ENCODE results near the gene CLCN4.

The CLCN4 gene

DNA sequence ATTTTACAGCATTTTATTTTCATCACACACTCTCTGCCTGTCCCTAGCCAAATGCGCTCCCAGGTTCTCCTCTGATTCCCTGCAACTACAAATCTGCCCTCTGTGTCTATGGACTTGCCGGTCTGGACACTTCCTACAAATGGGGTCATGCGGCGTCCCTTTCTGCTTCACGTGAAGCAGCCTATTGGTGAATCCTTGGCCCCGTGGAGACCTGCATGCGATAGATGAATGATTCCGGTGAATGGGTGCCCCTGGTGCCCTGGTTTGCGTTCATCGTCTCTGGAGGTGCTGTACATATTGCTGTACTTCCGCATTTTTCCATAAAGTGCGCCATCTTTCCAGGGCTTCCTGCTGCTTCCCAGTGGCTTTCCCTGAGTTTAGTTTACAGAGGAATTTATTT, 27.5 kb upstream of the CLCN4 start:
- Histone ChIP-seq H3K27me3 (ENCODE audit: insufficient read depth, low read length) (no peaks in the 10 kb centered on the region), H3K4me3 (ENCODE audit: low read depth, low read length, poor library complexity, severe bottlenecking) (no peak overlapping the region), H2AFZ (ENCODE audit: low read length) (no peak overlapping the region), H3K4me1 (ENCODE audit: insufficient read depth, low read length, severe bottlenecking) (no peaks in the 10 kb centered on the region), H3K4me2 (ENCODE audit: low read length) (no peak overlapping the region), H3K27ac (ENCODE audit: low read depth, low read length, poor library complexity, severe bottlenecking) (no peak overlapping the region), H3K9ac (ENCODE audit: low read length) (no peak overlapping the region), H3F3A (ENCODE audit: insufficient read depth, low read length) (no peaks in the 10 kb centered on the region), H3K79me2 (ENCODE audit: insufficient read depth, low read length) (no peaks in the 10 kb centered on the region), H3K36me3 (ENCODE audit: insufficient read depth, low read length) (peaks cover 10% of the 10 kb centered on the region; the same call in 1 of the 2 replicates), H3K9me3 (ENCODE audit: low read length) (no peaks in the 10 kb centered on the region), H4K20me1 (ENCODE audit: insufficient read depth, low read length) (no peaks in the 10 kb centered on the region), H3K9me2 (ENCODE audit: low read depth, low read length) (no peaks in the 10 kb centered on the region)
- TF ChIP-seq, protein P1, sequence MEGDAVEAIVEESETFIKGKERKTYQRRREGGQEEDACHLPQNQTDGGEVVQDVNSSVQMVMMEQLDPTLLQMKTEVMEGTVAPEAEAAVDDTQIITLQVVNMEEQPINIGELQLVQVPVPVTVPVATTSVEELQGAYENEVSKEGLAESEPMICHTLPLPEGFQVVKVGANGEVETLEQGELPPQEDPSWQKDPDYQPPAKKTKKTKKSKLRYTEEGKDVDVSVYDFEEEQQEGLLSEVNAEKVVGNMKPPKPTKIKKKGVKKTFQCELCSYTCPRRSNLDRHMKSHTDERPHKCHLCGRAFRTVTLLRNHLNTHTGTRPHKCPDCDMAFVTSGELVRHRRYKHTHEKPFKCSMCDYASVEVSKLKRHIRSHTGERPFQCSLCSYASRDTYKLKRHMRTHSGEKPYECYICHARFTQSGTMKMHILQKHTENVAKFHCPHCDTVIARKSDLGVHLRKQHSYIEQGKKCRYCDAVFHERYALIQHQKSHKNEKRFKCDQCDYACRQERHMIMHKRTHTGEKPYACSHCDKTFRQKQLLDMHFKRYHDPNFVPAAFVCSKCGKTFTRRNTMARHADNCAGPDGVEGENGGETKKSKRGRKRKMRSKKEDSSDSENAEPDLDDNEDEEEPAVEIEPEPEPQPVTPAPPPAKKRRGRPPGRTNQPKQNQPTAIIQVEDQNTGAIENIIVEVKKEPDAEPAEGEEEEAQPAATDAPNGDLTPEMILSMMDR (IDR thresholded peaks at IDR 0.05; ENCODE audit: low read length) = no peak
- TF ChIP-seq EZH2 (IDR thresholded peaks at IDR 0.05; ENCODE audit: borderline replicate concordance, low read length) = no peak

DNA sequence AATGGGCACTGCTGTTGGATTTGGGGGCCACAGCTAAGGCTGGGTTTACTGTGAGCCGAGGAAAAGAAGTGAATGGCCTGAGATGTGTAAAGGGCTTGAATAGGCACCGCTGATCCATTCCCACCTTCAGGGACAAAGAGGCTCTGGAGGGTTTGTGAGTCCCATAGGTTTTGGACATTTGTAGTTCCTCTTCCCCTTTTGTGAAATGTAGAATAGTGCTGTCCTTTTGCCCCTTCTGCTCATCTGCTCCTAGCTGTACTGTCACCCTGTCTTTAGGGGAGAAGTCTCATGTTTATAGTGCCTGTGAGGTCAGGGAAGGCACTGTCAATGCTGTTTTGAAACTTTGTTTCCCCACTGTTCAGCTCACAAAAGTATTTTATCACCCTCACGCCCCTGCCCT, 26.4 kb upstream of the CLCN4 start:
- no peak overlapping the region for H3K4me3 ChIP-seq (ENCODE audit: low read depth, low read length, poor library complexity, severe bottlenecking)

DNA sequence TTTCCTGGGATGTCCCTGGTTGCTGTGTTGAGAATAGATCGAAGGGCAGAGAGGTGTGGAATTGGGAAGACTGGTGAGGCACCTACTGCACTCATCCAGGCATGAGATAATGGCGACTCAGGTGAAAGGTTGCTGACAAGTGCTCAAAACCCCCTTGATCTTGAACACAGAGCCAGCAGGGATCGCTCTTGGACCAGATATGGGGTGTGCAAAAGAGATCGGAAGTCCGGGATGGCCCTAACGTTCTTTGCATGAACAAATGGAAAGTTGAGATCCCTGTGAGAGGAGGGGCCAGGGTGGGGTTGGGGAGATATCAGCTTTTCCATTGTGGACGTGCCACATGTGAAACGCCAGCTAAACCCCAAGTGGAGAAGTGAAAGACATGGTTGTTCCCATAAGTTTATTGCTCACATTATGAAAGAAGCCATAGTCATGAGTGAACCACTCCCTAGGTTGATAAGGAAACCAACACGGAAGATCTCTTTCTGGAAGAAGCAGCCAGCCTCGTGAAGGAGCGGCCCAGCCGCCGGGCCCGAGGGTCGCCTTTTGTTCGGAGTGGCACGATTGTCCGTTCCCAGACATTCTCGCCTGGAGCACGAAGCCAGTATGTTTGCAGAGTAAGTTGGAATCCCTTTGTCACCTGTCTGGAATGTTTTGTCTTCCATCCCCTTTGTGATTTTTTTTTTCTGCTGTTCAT, 22.6 kb upstream of the CLCN4 start:
- peaks cover 11% of the 10 kb centered on the region for H3K4me1 ChIP-seq (ENCODE audit: insufficient read depth, low read length, severe bottlenecking)
- H3K27ac ChIP-seq (ENCODE audit: low read depth, low read length, poor library complexity, severe bottlenecking) = no peak overlapping the region
- no peak overlapping the region for H2AFZ ChIP-seq (ENCODE audit: low read length)
- no peaks in the 10 kb centered on the region for H3K79me2 ChIP-seq (ENCODE audit: insufficient read depth, low read length)
- no peak for TF ChIP-seq EZH2 (IDR thresholded peaks at IDR 0.05; ENCODE audit: borderline replicate concordance, low read length)
- TF ChIP-seq, protein P1 (IDR thresholded peaks at IDR 0.05; ENCODE audit: low read length) = no peak
- H3F3A ChIP-seq (ENCODE audit: insufficient read depth, low read length) = no peaks in the 10 kb centered on the region
- H3K9me2 ChIP-seq (ENCODE audit: low read depth, low read length) = no peaks in the 10 kb centered on the region
- no peak overlapping the region for H3K9ac ChIP-seq (ENCODE audit: low read length)
- H3K27me3 ChIP-seq (ENCODE audit: insufficient read depth, low read length) = no peaks in the 10 kb centered on the region
- H3K36me3 ChIP-seq (ENCODE audit: insufficient read depth, low read length) = 0 out of 2 replicates have a peak, but pooled peaks cover 3% of the 10 kb centered on the region
- no peak overlapping the region for H3K4me3 ChIP-seq (ENCODE audit: low read depth, low read length, poor library complexity, severe bottlenecking)
- no peaks in the 10 kb centered on the region for H4K20me1 ChIP-seq (ENCODE audit: insufficient read depth, low read length)
- no peaks in the 10 kb centered on the region for H3K9me3 ChIP-seq (ENCODE audit: low read length)
- H3K4me2 ChIP-seq (ENCODE audit: low read length) = no peak overlapping the region

More for the DNA sequence above, 26.4 kb upstream of the CLCN4 start:
- H3K4me1 ChIP-seq (ENCODE audit: insufficient read depth, low read length, severe bottlenecking) = peaks cover under 1% of the 10 kb centered on the region
- no peaks in the 10 kb centered on the region for H3K27me3 ChIP-seq (ENCODE audit: insufficient read depth, low read length)
- no peaks in the 10 kb centered on the region for H3K9me3 ChIP-seq (ENCODE audit: low read length)
- H3K4me2 ChIP-seq (ENCODE audit: low read length) = no peak overlapping the region
- peaks cover 7% of the 10 kb centered on the region; the same call in 1 of the 2 replicates for H3K36me3 ChIP-seq (ENCODE audit: insufficient read depth, low read length)
- H3F3A ChIP-seq (ENCODE audit: insufficient read depth, low read length) = no peaks in the 10 kb centered on the region
- H3K79me2 ChIP-seq (ENCODE audit: insufficient read depth, low read length) = no peaks in the 10 kb centered on the region
- no peaks in the 10 kb centered on the region for H4K20me1 ChIP-seq (ENCODE audit: insufficient read depth, low read length)
- no peak overlapping the region for H3K27ac ChIP-seq (ENCODE audit: low read depth, low read length, poor library complexity, severe bottlenecking)
- TF ChIP-seq, protein P1 (IDR thresholded peaks at IDR 0.05; ENCODE audit: low read length) = no peak
- TF ChIP-seq EZH2 (IDR thresholded peaks at IDR 0.05; ENCODE audit: borderline replicate concordance, low read length) = no peak
- H2AFZ ChIP-seq (ENCODE audit: low read length) = no peak overlapping the region
- H3K9ac ChIP-seq (ENCODE audit: low read length) = no peak overlapping the region
- no peaks in the 10 kb centered on the region for H3K9me2 ChIP-seq (ENCODE audit: low read depth, low read length)

Data from OCI-LY1 (cell line).